Aorta (tissue), 5 donors: ENCODE data around the gene FCHSD1. TPM values are rescaled to one million over a fixed set of nuclear protein-coding genes. Genes with fewer than 3 reads are reported as not detected.
"Not testable (repeated sequence)": the region's sequence is repeated elsewhere in the genome, so short reads cannot be mapped to it uniquely, and the experiment has no call there.

ENCODE experiments used
- ATAC-seq: fragments of 200-7000 bp; cut with Tn5 transposase; one replicate; pipeline ENCODE4 v1.9.1; 2022; ENCODE audit warnings: moderate library complexity; ENCODE audit not compliant: low FRiP score
- DNase-seq, 2 donors: peaks; one replicate each; pipeline ENCODE4 v3.0.0-alpha.2; 2020
- H3K27ac ChIP-seq, 2 donors: one replicate each; pipeline ENCODE4 v1.5.1; 2013; ENCODE audit warnings: low read length in 2 of 2, mild to moderate bottlenecking in 2 of 2, moderate library complexity in 2 of 2, control low read depth in 1 of 2, inconsistent platforms in 1 of 2, low read depth in 1 of 2
- H3K27me3 ChIP-seq, 2 donors: one replicate each; pipeline ENCODE4 v1.6.1; 2013; ENCODE audit warnings: control low read depth in 1 of 2, low read length in 1 of 2, mild to moderate bottlenecking in 1 of 2, moderate library complexity in 1 of 2; ENCODE audit not compliant: insufficient read depth in 2 of 2, control insufficient read depth in 1 of 2
- H3K36me3 ChIP-seq, 2 donors: one replicate each; pipeline ENCODE4 v1.6.1; 2013; ENCODE audit warnings: control low read depth in 1 of 2, low read length in 1 of 2, mild to moderate bottlenecking in 1 of 2; ENCODE audit not compliant: insufficient read depth in 2 of 2, control insufficient read depth in 1 of 2
- H3K4me1 ChIP-seq, 2 donors: one replicate each; pipeline ENCODE4 v1.6.1; 2013; ENCODE audit warnings: low read length in 2 of 2, control low read depth in 1 of 2, mild to moderate bottlenecking in 1 of 2, moderate library complexity in 1 of 2; ENCODE audit not compliant: insufficient read depth in 2 of 2, control insufficient read depth in 1 of 2
- H3K4me3 ChIP-seq, 2 donors: one replicate each; pipeline ENCODE4 v1.5.1; 2013; ENCODE audit warnings: low read length in 2 of 2, control low read depth in 1 of 2, mild to moderate bottlenecking in 1 of 2
- H3K9me3 ChIP-seq: one replicate; pipeline ENCODE4 v1.6.1; 2013; ENCODE audit warnings: mild to moderate bottlenecking, low read length; ENCODE audit not compliant: control insufficient read depth
- WGBS, 2 donors: extraction: QIAGEN DNeasy Blood & Tissue Kit; methylation state at CpG; one replicate each; pipeline ENCODE4 v1.1.7; 2013; 5-methylcytosine and 5-hydroxymethylcytosine counted together
- intact Hi-C, 2 donors: fragments of 100-400 bp; cut with DNase I; formaldehyde crosslinking; loops; one replicate each; pipeline versions ENCODE4 v1.14.2 to v1.15.0; 2022
- polyA plus RNA-seq, 2 donors: library from polyadenylated mRNA; stranded (reverse); fragments of 200-250 nt; gene quantifications; one replicate each; pipeline ENCODE4 v1.2.3, GENCODE V29; 2013
- total RNA-seq, 2 donors: library from RNA; stranded (reverse); fragmentation: NEBNext Ultra II Directional; extraction: Animal tissue kit (Norgen Biotek cat#: 25700); gene quantifications; one replicate each; pipeline ENCODE4 v1.2.1, GENCODE V29; 2021
- donor health status: healthy with polysubstance abuse.
- donor health status: Bipolar disorder and iron deficiency.
- donor health status: DM: no; HTN: no; CAD: no.
- donor health status: DM: no; HTN: no; CAD: no.
- donor health status: DM: yes; HTN: yes; CAD: no.

Gene FCHSD1
- total and polyA plus RNA-seq, 4 donors = 9.4 to 59.7 (median 40.2) TPM

DNA sequence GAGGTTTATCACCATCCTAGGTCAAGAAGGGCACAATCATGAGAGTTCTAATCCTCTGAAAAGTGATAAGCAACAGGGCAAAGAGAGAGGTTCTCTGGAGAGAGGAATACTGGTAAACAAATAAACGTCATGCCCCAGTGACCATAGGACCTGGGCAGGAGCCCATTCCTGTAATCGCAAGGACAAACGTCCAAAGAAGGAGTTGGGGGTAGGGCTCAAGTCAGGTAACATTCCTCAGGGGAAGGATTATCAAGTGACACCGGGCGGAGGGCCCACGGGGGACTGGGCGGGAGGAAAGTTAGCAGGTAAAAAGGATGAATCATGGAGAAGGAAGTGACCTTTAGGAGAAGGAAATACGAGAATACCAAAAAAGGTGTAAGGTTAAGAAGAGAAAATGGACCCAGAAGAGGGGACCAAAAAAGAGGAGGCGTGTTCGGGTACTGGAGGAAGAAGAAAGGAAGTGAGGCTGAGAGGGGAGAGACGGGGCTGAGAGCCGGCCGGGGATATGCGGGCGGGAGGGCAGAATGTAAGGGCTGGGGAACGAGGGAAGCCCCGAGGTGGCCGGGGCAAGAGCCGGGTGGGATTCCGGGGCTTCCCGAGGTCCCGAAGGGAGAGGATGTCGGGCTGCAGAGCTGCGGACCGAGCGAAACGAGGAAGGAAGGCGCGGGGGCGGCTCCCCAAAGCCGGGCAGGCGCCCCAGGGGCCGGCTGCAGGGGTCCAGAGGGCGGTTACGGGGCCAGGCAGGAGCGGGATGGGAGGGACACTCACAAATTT, 33.0 kb downstream of the FCHSD1 start:
- no peaks in the 10 kb centered on the region for H3K9me3 ChIP-seq
- ATAC-seq (peak; percentile 69), DNase-seq (peak in 1 of 2 donors; percentile 70)
- H3K36me3 ChIP-seq = peaks cover 0 to 3% of the 10 kb centered on the region in 2 donors
- H3K4me3 ChIP-seq = peak overlapping the region; percentile 97 to 98
- intact Hi-C loops = no loop called here
- H3K4me1 ChIP-seq = peaks cover 0 to 8% of the 10 kb centered on the region in 2 donors
- 0 to 1% methylated on average over 28 to 36 of the region's 36 CpGs for WGBS, 2 donors
- no peaks in the 10 kb centered on the region for H3K27me3 ChIP-seq
- H3K27ac ChIP-seq = peak overlapping the region; percentile 74 to 91

- peak overlapping the region; percentile 97 to 98 for H3K4me3 ChIP-seq
- intact Hi-C loops = no loop called here
- H3K36me3 ChIP-seq = peaks cover 0 to 3% of the 10 kb centered on the region in 2 donors
- H3K9me3 ChIP-seq = no peaks in the 10 kb centered on the region
- H3K27ac ChIP-seq = peak overlapping the region; percentile 74 to 91
- WGBS, 2 donors = 0% methylated on average over 9 of the region's 9 CpGs
- H3K4me1 ChIP-seq = peaks cover 0 to 8% of the 10 kb centered on the region in 2 donors
- no peak for ATAC-seq
- H3K27me3 ChIP-seq = no peaks in the 10 kb centered on the region
- DNase-seq = no peak
These were observed 33.6 kb downstream of the FCHSD1 start for GRCh38 chr5:141617682-141618029.

DNA sequence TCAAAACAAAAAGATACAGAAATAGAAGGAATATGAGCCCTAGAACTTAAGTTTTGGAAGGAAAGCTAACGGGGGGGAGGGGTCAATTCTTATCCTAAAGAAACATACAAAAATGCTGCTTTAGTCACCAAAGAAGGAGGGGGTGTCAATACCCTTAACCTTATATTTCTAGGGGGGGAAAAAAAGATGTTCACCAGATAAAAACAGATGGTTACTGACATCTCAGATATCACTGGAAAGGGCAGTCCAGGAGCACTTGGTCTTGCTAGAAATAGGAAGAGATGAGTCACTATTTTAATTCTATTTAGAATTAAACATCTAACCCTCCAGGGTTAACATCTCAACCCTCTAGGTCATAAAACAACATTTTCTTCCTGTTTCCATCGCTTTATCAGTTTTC, 34.1 kb downstream of the FCHSD1 start:
- Histone ChIP-seq H3K36me3 (peaks cover 0 to 3% of the 10 kb centered on the region in 2 donors), H3K4me3 (peak overlapping the region; percentile 97 to 98), H3K4me1 (peaks cover 0 to 8% of the 10 kb centered on the region in 2 donors), H3K9me3 (no peaks in the 10 kb centered on the region), H3K27ac (no peak overlapping the region), H3K27me3 (no peaks in the 10 kb centered on the region)
- intact Hi-C loops = no loop called here
- no peak for DNase-seq
- WGBS, 2 donors = 2 to 4% methylated on average over 2 of the region's 2 CpGs
- ATAC-seq = no peak

- no peak for DNase-seq
- peak overlapping the region in 1 of 2 donors; percentile 21 for H3K27ac ChIP-seq
- peaks cover 0 to 8% of the 10 kb centered on the region in 2 donors for H3K4me1 ChIP-seq
- WGBS, 2 donors = 55 to 57% methylated on average over 9 of the region's 9 CpGs
- intact Hi-C loops = no loop called here
- peaks cover 0 to 3% of the 10 kb centered on the region in 2 donors for H3K36me3 ChIP-seq
- H3K9me3 ChIP-seq = no peaks in the 10 kb centered on the region
- H3K27me3 ChIP-seq = no peaks in the 10 kb centered on the region
- no peak for ATAC-seq
- H3K4me3 ChIP-seq = no peak overlapping the region
These were observed 35.1 kb downstream of the FCHSD1 start for GRCh38 chr5:141615991-141616720.

GRCh38 chr5:141613344-141613743, 37.9 kb downstream of the FCHSD1 start:
- H3K9me3 ChIP-seq = no peaks in the 10 kb centered on the region
- DNase-seq (no peak), ATAC-seq (no peak)
- H3K27ac ChIP-seq = no peak overlapping the region
- H3K36me3 ChIP-seq = no peaks in the 10 kb centered on the region
- intact Hi-C loops = no loop called here
- H3K4me3 ChIP-seq = no peak overlapping the region
- H3K4me1 ChIP-seq = peaks cover 0 to 8% of the 10 kb centered on the region in 2 donors
- no peaks in the 10 kb centered on the region for H3K27me3 ChIP-seq

GRCh38 chr5:141611289-141611688, 39.9 kb downstream of the FCHSD1 start:
- intact Hi-C loops = no loop called here
- Histone ChIP-seq H3K36me3 (no peaks in the 10 kb centered on the region), H3K4me3 (no peak overlapping the region), H3K9me3 (no peaks in the 10 kb centered on the region), H3K27ac (no peak overlapping the region), H3K4me1 (peaks cover 0 to 4% of the 10 kb centered on the region in 2 donors), H3K27me3 (no peaks in the 10 kb centered on the region)
- DNase-seq = no peak
- ATAC-seq = no peak
- WGBS, 2 donors = 97 to 98% methylated on average over 3 of the region's 3 CpGs

DNA sequence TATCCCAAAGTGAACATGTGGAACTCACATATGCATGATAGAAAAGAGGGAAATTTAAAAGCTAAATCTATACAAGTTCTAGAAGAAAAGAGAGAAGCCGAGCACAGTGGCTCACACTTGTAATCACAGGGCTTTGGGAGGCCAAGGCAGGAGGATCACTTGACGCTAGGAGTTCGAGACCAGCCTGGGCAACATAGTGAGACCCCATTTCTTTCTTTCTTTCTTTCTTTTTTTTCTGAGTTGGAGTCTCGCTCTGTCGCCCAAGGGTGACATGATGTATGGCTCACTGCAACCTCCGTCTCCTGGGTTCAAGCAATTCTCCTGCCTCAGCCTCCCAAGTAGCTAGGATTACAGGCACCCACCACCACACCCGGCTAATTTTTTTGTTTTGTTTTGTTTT, 41.3 kb downstream of the FCHSD1 start:
- H3K4me3 ChIP-seq, DNase-seq, H3K36me3 ChIP-seq, ATAC-seq, H3K9me3 ChIP-seq, H3K4me1 ChIP-seq, H3K27ac ChIP-seq, H3K27me3 ChIP-seq, intact Hi-C loops: not testable (repeated sequence)
- 99% methylated on average over 7 of the region's 7 CpGs for WGBS, 2 donors

DNA sequence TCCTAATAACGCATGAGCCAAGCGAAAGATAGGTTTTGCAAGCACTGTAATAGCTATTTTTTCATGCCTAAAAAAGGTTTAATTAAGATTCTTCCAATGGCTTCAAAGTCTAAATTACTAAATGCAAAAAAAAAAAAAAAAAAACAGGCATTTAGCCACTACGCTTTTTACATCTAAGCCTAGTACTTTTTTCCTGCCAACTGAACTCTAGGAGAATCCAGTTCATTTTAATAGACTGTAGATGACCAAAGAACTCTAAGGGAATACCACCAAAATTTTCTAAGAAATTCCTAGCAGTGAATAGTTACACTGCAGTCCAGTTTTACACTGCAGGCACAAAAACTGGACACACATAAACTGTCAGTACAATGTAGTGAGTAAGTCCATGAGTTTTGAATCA, 42.2 kb downstream of the FCHSD1 start:
- Histone ChIP-seq H3K4me1 (no peaks in the 10 kb centered on the region), H3K9me3 (no peaks in the 10 kb centered on the region), H3K36me3 (no peaks in the 10 kb centered on the region), H3K27ac (no peak overlapping the region), H3K27me3 (no peaks in the 10 kb centered on the region), H3K4me3 (no peak overlapping the region)
- no peak for DNase-seq
- intact Hi-C loops = no loop called here
- WGBS, 2 donors = 90 to 96% methylated on average over 3 of the region's 3 CpGs
- no peak for ATAC-seq

DNA sequence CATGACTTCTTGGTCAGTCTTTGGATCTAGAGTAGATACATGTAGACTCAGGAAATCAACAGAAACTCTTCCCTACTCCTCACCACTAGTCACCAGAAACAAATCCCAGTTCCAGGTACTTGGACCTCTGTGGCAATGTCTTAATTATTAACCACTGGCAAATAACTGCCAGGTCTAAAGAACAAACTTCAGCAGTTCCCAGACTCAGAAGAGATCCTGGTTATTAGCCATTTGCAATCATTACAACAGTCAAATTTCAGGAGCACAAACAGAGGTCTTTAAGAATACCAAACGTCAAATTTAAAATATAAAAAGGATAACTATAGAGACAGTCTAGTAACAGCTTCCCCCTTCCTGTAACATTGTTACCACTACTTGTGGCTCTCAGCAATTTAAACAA, 42.7 kb downstream of the FCHSD1 start:
- intact Hi-C loops = no loop called here
- Histone ChIP-seq H3K36me3 (no peaks in the 10 kb centered on the region), H3K4me1 (no peaks in the 10 kb centered on the region), H3K4me3 (no peak overlapping the region), H3K9me3 (no peaks in the 10 kb centered on the region), H3K27me3 (no peaks in the 10 kb centered on the region), H3K27ac (no peak overlapping the region)
- ATAC-seq = no peak
- WGBS, 2 donors = 76 to 93% methylated on average over 1 of the region's 1 CpG
- DNase-seq = no peak
